DMS79 (cell line): ENCODE measurements around the gene SAMD1.

Experiments
- DNase-seq: peaks from one replicate; lab custom pipeline; 2025; lab: John Stamatoyannopoulos, UW

The SAMD1 gene

GRCh38 chr19:14090509-14091080, at the start of gene SAMD1:
SAMD1 (minus strand) TSS chr19:14090751.
- peak; percentile 29 for DNase-seq

DNA sequence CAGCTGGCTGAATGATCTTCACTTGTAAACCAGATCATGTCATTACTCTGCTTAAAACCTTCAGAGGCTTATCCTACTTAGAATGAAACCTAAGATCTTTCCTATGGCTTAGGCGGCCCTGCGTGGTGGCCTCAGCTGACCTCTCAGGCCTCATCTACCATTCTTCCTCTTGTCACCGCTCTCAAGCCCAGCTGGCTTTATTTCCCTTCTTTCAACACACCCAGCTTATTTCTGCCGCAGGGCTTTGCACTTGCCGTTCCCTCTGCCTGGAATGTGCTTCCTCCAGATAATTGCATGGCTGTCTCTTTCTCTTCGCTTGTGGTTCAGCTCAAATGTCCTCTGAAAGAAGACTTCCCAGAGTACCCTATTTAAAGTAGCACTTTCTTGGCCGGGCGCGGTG, 49.4 kb upstream of the SAMD1 start:
- DNase-seq, result no peak

GRCh38 chr19:14138576-14139265, 48.2 kb upstream of the SAMD1 start:
- DNase-seq, result peak; percentile 42

DNA sequence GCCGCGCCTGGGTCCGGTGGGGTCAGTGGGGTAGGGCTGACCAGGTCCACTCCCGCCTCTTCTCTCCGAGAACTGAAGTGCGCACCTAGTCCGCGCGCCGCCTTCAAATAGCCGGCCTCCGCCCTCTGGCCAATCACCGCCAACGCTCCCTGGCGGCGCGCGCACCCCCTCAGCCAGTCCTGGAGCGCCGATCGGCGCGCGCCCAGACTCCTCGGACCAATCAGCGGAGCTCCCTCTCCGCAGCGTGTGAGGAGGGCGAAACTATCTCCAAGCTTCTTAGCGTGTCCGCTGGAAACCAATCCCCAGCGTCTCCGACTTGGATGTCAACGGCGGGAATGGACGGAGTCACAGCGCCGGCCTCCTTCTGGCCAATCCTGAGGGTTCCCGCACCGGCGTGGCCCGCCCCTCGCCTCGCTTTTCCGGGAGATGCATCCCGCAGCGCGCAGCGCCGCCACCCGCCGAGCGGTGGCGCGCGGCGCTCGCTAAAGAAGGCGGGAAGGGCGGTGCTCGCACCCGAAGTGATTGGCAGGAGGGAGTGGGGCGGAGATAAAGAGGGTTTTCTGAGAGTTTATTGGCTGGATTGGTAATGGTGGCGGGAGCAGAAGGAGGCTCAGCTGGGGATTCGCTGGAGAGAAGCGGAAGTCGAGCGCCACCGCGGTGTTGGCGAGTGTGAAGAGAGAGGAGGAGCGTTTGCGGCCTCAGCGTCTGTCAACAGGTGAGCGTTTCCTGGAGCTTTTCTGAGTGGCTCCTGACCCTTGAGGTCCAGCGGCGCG, 46.1 kb upstream of the SAMD1 start, which contains the start of gene ASF1B:
Gene ASF1B (minus strand): TSS at position 81 of the 773 bp plus-strand sequence. CDS start 133 bp downstream, outside the sequence.
- DNase-seq, result peak; percentile 100

DNA sequence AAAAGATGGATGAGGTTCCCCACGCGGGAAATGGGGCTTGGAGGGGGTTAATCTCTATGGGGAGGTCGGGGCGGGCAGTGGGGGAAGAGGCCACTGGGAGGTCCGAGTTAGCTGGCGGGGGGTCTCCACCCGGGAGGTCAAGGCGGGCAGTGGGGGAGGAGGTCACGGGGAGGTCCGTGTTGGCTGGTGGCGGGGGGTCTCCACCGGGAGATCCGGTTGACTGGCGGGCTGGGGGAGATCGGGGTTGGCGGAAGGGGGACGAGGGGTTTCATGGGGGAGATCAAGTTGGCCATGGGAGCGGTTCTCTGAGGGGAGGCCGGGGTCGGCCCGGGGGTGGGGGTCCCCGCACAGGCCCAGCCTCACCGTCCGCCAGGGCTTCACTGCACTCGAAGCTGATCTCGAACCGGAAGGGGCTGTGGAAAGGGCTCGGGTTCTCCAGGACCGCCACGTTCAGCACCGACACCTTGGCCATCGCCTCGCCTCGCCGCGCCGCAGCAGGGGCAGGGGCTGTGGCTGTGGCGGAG, 45.5 kb upstream of the SAMD1 start:
- no peak for DNase-seq

- DNase-seq, result no peak
These were observed 44.8 kb upstream of the SAMD1 start for GRCh38 chr19:14135355-14135754.

GRCh38 chr19:14127929-14128509, 37.5 kb upstream of the SAMD1 start:
- DNase-seq, result no peak

DNA sequence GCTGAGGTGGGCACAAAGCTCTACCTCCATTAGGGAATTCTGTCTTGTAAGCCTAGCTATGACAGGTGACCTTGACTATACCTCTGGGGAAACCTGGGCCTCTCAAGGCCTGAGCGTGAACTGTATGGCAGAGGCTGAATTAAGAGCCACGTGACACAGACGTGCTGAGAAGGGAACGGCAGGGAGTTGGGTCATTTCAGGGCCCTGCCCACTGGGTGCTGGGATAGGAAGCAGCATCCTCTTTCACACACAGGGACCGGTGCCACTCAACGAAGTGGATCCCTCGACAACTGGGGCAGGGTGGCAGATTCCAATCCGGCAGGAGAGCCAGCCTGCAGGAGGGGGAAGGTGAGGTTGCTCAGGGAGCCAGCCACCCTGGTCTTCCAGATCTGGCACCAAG, 36.6 kb upstream of the SAMD1 start:
- DNase-seq, result no peak

DNA sequence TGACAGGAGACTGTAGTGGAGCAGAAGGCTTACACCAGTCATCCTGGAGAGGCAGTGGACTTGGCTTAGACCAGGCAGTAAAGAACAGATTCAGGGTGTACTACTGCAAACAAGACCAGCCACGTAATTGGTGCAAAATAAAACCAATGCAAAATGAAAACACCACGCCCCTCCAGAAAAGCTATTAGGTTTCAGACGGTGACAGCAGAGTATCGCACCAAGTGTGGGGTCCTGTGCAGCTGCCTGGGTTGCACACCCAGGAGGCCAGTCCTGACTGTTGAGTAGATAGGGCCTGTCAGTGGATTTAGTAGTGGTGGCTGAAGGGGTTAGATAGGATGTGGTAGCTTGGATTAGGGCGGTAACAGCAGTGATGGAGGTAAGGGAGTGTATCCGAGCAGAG, 32.4 kb upstream of the SAMD1 start:
- no peak for DNase-seq

- no peak for DNase-seq
These were observed 29.9 kb upstream of the SAMD1 start for GRCh38 chr19:14120497-14120780.

DNA sequence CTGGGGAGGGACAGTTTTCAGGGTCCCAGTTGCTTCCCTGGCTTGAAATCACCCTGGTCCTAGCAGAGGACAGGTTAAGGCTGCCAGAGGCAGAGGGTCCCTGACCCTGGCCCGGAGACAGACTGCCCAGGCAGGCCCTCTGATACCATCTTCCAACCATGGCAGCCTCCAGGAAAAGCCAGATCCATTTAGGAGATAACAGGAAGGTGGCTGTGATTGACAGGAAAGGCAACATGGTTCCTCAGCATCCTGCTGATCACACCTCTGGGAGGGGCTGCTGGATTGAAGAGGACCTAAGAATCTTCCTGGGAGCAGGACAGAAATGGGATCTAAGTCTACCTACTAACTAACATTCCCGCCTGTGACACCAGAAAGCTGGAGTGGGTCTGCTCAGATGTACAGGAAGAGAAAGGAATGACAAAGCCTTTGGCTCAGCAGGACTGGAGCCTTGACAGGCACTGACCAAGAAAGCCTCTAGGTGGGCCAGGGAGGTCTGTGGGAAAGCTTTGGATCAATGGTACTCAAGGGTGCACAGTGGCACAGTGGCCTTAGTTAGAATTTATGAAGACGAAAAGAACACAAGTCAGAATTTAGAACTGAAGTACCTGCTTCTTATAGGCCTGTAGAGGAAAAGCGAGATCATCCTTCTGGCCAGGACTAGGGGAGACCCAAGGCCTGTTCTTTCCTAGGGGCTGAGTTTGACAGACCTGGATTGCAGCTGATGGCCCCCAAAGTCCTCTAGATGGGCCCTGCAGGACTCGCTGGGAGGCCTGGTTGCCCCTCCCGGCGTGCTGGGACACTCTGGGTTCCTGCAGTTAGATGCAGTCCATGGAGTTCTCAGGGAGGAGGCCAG, 29.3 kb upstream of the SAMD1 start:
- no peak for DNase-seq

- DNase-seq, result no peak
These were observed 28.6 kb upstream of the SAMD1 start for GRCh38 chr19:14119146-14119545.

DNA sequence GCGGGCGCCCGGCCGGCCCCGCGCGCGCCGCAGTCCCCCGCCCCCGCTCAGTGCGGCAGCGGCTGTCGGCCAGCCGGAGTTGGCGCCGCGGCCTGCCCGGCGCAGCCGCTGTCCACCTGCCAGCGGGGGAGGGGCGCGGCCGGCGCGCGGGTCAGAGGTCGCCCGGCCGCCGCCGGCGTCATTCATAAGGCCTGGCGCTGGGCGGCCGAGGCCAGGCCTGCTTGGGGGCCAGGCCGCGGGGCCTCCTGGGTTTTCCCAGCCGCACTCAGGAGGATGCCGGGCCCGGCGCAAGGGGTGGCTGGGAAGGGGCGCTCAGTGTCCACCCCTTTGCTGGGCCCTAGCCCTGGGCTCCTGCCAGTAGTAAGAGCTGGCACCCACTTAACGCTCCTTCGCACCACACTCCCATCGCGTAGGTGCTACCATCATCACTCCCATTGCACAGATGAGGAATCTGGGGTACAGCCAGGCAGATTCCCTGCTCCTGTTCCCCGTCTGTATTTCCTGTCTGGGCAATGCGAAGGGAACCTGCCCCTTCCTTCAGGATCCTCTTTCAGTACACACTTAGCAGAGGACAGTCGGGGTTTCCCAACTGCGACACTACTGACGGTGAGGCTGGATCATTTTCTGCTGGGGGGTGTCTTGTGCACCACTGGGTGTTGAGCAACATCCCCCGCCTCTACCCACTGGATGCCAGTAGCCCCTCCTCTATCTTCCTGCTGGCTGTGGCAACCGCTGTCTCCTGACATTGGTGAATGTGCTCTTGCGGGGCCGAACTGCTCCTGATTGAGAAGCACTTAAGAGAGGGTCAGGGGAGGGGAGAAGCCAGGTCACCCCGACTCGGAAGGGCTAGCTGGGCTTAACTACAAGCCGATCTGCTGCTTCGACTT, 27.9 kb upstream of the SAMD1 start:
- no peak for DNase-seq

DNA sequence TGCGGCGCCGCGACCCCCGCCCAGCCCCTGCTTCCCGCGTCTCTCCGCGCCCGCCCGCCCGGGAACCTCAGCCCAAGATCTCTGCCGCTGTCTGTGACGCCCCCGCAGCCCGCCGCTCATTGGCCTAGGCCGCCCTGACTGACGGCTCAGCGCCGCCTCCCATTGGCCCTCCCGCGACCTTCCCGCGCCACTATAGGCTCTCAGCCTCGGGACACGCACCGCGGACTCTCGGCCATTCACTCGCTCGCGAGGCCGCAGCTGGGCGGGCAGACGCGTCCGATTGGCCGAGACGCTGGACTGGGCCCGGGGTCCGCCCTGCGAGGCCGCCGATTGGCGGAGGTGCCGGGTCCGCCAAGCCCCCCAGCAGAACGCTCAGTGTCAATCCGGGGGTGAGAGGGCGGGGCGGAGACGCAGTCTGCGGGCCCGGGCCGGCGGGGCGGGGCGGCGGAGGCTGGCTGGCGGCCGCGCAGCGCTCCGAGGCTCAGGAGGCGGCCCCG, 27.2 kb upstream of the SAMD1 start, which contains the start of gene PRKACA:
Gene PRKACA (minus strand): TSS at position 95 of the 497 bp plus-strand sequence. CDS start 215 bp downstream, outside the sequence.
- peak; percentile 95 for DNase-seq

GRCh38 chr19:14116918-14117578, 26.5 kb upstream of the SAMD1 start:
- no peak for DNase-seq

- DNase-seq, result no peak
These were observed 26.0 kb upstream of the SAMD1 start for GRCh38 chr19:14116525-14116917.

DNA sequence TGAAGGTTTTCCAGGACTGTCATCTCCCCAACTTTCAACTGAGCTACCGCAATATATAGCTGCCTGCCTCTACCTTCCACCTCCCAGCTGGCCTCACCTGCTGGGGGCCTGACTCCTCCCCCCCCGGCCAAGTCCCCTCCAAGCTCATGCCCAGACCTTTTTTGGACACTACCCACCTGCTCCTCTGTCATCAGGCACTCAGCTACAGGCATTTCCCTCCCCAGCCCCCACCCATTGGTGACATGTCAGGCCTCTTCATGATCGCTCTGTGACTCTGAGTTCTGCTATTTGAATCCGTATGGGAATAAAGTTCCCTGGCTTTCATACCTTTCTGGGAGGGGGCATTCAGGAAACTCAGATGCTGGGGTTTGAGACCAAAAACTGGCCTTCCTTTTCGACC, 25.2 kb upstream of the SAMD1 start:
- no peak for DNase-seq

GRCh38 chr19:14114854-14115253, 24.3 kb upstream of the SAMD1 start:
- no peak for DNase-seq

GRCh38 chr19:14114439-14114838, 23.9 kb upstream of the SAMD1 start:
- DNase-seq, result no peak
